Measurements from ENCODE around the gene ACR. TPM values are rescaled to one million over a fixed set of nuclear protein-coding genes. Genes with fewer than 3 reads are reported as not detected.

ACR gene
- 1 to 10 TPM in 1 of 2 donors, not detected in 1; 1.4 TPM for total RNA-seq
- 1 to 10 TPM in 1 of 6 donors, under 1 TPM in 5; 0.27 to 1.0 (median 0.56) TPM for polyA plus RNA-seq (ENCODE audit: insufficient read length in 6 of 6)
- long read RNA-seq, donor 1 = 0 reads
- long read RNA-seq, donor 2, partial matches to known transcripts = 19 of 19 reads
- long read RNA-seq, donor 2, other reads (novel, unspliced or antisense) = 0 of 19 reads
- long read RNA-seq, donor 3 = 0 reads
- long read RNA-seq, donor 4 = 0 reads
- long read RNA-seq, donor 5 = 0 reads
- long read RNA-seq, donor 6 = 0 reads
- long read RNA-seq, donor 7 = 0 reads
- long read RNA-seq, donor 8 = 0 reads
- long read RNA-seq, donor 9 = 0 reads
- long read RNA-seq, donor 10 = 0 reads
- long read RNA-seq, donor 11, partial matches to known transcripts = 35 of 35 reads
- long read RNA-seq, donor 11, other reads (novel, unspliced or antisense) = 0 of 35 reads
- long read RNA-seq, donor 12 = 0 reads

DNA sequence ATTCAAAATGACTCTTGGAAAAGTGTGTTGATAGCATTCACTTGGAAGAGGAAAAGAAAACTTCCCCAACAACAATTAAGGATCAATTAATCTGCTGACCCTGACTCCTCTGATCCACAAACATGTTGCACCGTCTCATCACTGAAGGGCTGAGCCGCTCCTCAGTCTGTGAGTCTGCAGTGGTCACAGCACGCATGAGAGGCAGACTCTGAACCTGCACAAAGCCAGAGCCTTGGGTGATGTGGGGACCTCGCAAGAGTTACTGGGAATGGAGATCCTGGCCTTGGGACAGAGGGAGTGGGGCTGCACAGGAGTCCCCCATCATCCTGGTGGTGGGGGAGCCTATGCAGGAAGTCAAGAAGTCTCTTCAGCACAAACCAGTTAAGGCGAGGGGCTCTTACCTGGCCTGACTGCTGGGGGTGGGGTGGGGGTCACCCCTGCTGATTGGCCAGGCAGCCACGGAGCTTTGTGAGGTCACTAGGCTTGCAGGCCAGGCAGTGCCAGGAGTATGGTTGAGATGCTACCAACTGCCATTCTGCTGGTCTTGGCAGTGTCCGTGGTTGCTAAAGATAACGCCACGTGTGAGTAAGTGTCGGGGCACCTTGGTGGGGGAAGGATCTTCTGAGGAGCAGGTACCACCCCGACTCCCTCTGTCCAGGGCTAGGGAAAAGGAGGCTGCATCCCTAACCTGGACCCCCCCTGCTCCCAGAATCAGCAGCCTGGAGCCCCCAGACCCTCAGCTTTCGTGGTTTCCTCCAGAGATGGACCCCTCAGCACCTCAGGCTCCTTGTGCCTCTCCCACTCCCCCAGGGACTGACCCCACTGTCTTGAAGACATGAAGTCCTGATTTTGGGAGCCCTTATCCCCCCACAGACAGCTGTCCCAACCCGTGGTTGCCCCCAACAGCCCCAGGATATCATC, at the start of gene ACR:
Gene ACR, plus strand, starts transcription at position 477 of the 921 bp plus-strand sequence. Its CDS starts 32 bp downstream, at position 509.
- ATAC-seq (no peak), DNase-seq (peak in 1 of 4 donors; percentile 19)
- intact Hi-C loops (cut with DNase I) = no loop called here
- no peaks in the 10 kb centered on the region for H3K9me3 ChIP-seq
- TF ChIP-seq, protein P1, sequence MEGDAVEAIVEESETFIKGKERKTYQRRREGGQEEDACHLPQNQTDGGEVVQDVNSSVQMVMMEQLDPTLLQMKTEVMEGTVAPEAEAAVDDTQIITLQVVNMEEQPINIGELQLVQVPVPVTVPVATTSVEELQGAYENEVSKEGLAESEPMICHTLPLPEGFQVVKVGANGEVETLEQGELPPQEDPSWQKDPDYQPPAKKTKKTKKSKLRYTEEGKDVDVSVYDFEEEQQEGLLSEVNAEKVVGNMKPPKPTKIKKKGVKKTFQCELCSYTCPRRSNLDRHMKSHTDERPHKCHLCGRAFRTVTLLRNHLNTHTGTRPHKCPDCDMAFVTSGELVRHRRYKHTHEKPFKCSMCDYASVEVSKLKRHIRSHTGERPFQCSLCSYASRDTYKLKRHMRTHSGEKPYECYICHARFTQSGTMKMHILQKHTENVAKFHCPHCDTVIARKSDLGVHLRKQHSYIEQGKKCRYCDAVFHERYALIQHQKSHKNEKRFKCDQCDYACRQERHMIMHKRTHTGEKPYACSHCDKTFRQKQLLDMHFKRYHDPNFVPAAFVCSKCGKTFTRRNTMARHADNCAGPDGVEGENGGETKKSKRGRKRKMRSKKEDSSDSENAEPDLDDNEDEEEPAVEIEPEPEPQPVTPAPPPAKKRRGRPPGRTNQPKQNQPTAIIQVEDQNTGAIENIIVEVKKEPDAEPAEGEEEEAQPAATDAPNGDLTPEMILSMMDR (IDR thresholded peaks at IDR 0.05) = no peak
- no peak within 1 kb of the TSS for H3K4me3 ChIP-seq
- H3K36me3 ChIP-seq = no peaks in the 10 kb centered on the region
- H3K27ac ChIP-seq = no peak within 1 kb of the TSS
- peaks cover 0 to 6% of the 10 kb centered on the region in 2 donors for H3K27me3 ChIP-seq
- H3K4me1 ChIP-seq = no peaks in the 10 kb centered on the region

GRCh38 chr22:50688448-50688847, 49.6 kb upstream of the ACR start:
- ATAC-seq (no peak), DNase-seq (peak in 2 of 4 donors; percentile 17 to 41)
- Histone ChIP-seq H3K4me1 (peaks cover 0 to 11% of the 10 kb centered on the region in 2 donors), H3K4me3 (no peak overlapping the region), H3K27ac (no peak overlapping the region), H3K27me3 (no peaks in the 10 kb centered on the region), H3K36me3 (no peaks in the 10 kb centered on the region), H3K9me3 (no peaks in the 10 kb centered on the region)
- TF ChIP-seq, protein P1 (IDR thresholded peaks at IDR 0.05) = no peak
- intact Hi-C loops (cut with DNase I) = no loop called here

DNA sequence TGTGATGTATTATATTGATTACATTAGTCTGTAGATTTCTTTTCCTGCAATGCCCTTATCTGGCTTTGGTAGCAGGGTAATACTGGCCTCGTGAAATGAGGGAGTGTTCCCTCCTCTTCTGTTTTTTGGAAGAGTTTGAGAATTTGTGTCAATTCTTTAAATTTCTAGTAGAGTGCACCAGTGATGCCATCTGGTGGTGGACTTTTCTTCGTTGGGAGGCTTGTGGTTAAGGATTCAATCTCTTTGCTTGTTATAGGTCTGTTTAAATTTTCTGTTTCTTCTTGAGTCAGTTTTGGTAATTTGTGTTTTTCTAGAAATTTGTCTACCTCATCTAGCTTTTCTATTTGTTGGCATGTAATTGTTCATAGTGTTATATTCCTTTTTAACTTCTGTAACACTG, 46.5 kb upstream of the ACR start:
- H3K9me3 ChIP-seq = no peaks in the 10 kb centered on the region
- H3K27ac ChIP-seq = no peak overlapping the region
- peaks cover 0 to 7% of the 10 kb centered on the region in 2 donors for H3K36me3 ChIP-seq
- no peak overlapping the region for H3K4me3 ChIP-seq
- intact Hi-C loops (cut with DNase I) = no loop called here
- TF ChIP-seq, protein P1 (IDR thresholded peaks at IDR 0.05) = peak; percentile 30 to 35
- no peak for DNase-seq
- peak; percentile 43 for ATAC-seq
- no peaks in the 10 kb centered on the region for H3K27me3 ChIP-seq
- peaks cover 0 to 16% of the 10 kb centered on the region in 2 donors for H3K4me1 ChIP-seq

DNA sequence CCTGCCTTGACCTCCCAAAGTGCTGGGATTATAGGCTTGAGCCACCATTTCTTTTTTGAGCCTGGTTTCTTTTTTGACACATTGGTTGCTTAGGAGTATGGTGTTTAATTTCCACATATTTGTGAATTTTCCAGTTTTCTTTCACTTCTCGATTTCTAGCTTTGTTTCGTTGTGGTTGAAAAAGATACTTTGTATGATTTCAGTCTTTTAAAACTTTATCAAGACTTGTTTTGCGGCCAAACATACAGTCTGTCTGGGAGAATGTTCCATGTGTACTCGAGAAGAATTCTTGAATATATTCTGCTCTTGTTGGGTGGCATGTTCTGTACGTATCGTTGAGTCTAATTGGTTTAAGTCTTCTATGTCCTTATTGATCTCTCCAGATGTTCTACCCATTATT, 44.5 kb upstream of the ACR start:
- TF ChIP-seq, protein P1 (IDR thresholded peaks at IDR 0.05) = no peak
- H3K4me1 ChIP-seq = peaks cover 5% of the 10 kb centered on the region in 2 donors
- H3K27me3 ChIP-seq = no peaks in the 10 kb centered on the region
- H3K4me3 ChIP-seq = no peak overlapping the region
- H3K9me3 ChIP-seq = no peaks in the 10 kb centered on the region
- no peak overlapping the region for H3K27ac ChIP-seq
- intact Hi-C loops (cut with DNase I) = no loop called here
- H3K36me3 ChIP-seq = peaks cover 0 to 7% of the 10 kb centered on the region in 2 donors
- no peak for ATAC-seq
- no peak for DNase-seq
